Transverse colon (tissue), 4 donors: ENCODE results near the gene PPL. TPM values are rescaled to one million over a fixed set of nuclear protein-coding genes. Genes with fewer than 3 reads are reported as not detected.
A peak's percentile ranks its signal among the peaks of the same experiment; 100 is the strongest.

Experiments
- DNase-seq: peaks from one replicate; pipeline ENCODE4 v3.0.0-alpha.2; 2019
- H3K27ac ChIP-seq, 4 donors: fragments of 200-600 bp; sonication (generic); 2 replicates each; pipeline ENCODE4 v1.5.1; 2016 to 2018; ENCODE audit warnings: inconsistent platforms in 4 of 4
- H3K27me3 ChIP-seq: fragments of 200-600 bp; sonication (generic); 2 replicates; pipeline ENCODE4 v1.5.1; 2017; ENCODE audit warnings: inconsistent platforms
- H3K36me3 ChIP-seq, 4 donors: fragments of 200-600 bp; sonication (generic); 2 replicates each; pipeline ENCODE4 v1.5.1; 2017 to 2019; ENCODE audit warnings: inconsistent platforms in 4 of 4
- H3K4me1 ChIP-seq, 4 donors: fragments of 200-600 bp; sonication (generic); 2 replicates each; pipeline ENCODE4 v1.5.1; 2017 to 2020; ENCODE audit warnings: inconsistent platforms in 4 of 4
- H3K4me3 ChIP-seq, 4 donors: fragments of 200-600 bp; sonication (generic); 1 replicate in 1 of 4; 2 replicates in 3 of 4; pipeline versions ENCODE4 v1.5.1 to v1.6.1; 2017 to 2019; ENCODE audit warnings: inconsistent platforms in 4 of 4
- H3K9me3 ChIP-seq, 2 donors: fragments of 200-600 bp; sonication (generic); 2 replicates each; pipeline ENCODE4 v1.5.1; 2017 to 2019; ENCODE audit warnings: inconsistent platforms in 2 of 2
- CTCF ChIP-seq, 5 experiments: fragments of 200-600 bp in 3 of 5; fragments of 450-650 bp in 2 of 5; sonication (generic) in 3 of 5; IDR thresholded peaks; 1 replicate in 2 of 5; 2 replicates in 3 of 5; pipeline ENCODE4 v1.5.1; 2016 to 2017; ENCODE audit warnings: antibody characterized with exemption in 5 of 5, inconsistent platforms in 3 of 5, mild to moderate bottlenecking in 2 of 5, moderate library complexity in 1 of 5
- EP300 ChIP-seq: sonication (generic); formaldehyde crosslinking; IDR thresholded peaks from one replicate; pipeline ENCODE4 v1.6.1; 2017; ENCODE audit warnings: antibody characterized with exemption, low read depth
- POLR2A ChIP-seq: fragments of 450-650 bp; IDR thresholded peaks from one replicate; pipeline ENCODE4 v1.6.1; 2016; ENCODE audit warnings: antibody characterized with exemption, mild to moderate bottlenecking, moderate library complexity
- POLR2AphosphoS5 ChIP-seq, 3 donors: sonication (generic); formaldehyde crosslinking; IDR thresholded peaks; one replicate each; pipeline ENCODE4 v1.6.1; 2016; ENCODE audit warnings: antibody characterized with exemption in 3 of 3
- WGBS, 2 donors: methylation state at CpG; one replicate each; pipeline ENCODE4 v1.1.5; 2018; ENCODE audit warnings: low coverage in 1 of 2; 5-methylcytosine and 5-hydroxymethylcytosine counted together
- in situ Hi-C, 4 donors: fragments of 200-750 bp; cut with MboI; loops; one replicate each; pipeline versions ENCODE4 v1.15.0 to v1.15.1; 2017; ENCODE audit warnings: low sequenced_read_pairs in 3 of 4, low pct_ligation_motif_present in 1 of 4, low pct_unique_long_range_greater_than_20kb in 1 of 4
- intact Hi-C: fragments of 100-400 bp; cut with DNase I; formaldehyde crosslinking; loops from one replicate; pipeline ENCODE4 v1.15.1; 2023; ENCODE audit warnings: low total_unique reads
- total RNA-seq, 4 donors: library from RNA; depleted of rRNA; stranded (reverse); fragments of >200 nt; gene quantifications; one replicate each; pipeline ENCODE4 v1.1.0, GENCODE V29; 2016

Gene PPL
- total RNA-seq, 4 donors from 2014 or later = 13.5 to 28.8 (median 22.8) TPM

- intact Hi-C loops (no loop called here), in situ Hi-C loops (no loop called here)
- no peaks in the 10 kb centered on the region for H3K27me3 ChIP-seq
- no peak overlapping the region for H3K27ac ChIP-seq
- H3K4me3 ChIP-seq = no peak overlapping the region
- WGBS, 2 donors = 78% methylated on average over 5 to 6 of the region's 6 CpGs
- peaks cover 0 to 8% of the 10 kb centered on the region in 2 donors for H3K9me3 ChIP-seq
- TF ChIP-seq POLR2A (no peak), EP300 (no peak)
- H3K4me1 ChIP-seq = peaks cover 0 to 5% (median 0%) of the 10 kb centered on the region in 4 donors
- no peak for DNase-seq
- no peaks in the 10 kb centered on the region for H3K36me3 ChIP-seq
These were observed 13.1 kb downstream of the PPL start for GRCh38 chr16:4923853-4924252.

GRCh38 chr16:4922721-4923342, 14.1 kb downstream of the PPL start:
- DNase-seq = no peak
- Histone ChIP-seq H3K36me3 (no peaks in the 10 kb centered on the region), H3K9me3 (peaks cover 0 to 8% of the 10 kb centered on the region in 2 donors), H3K4me1 (peaks cover 0 to 5% (median 0%) of the 10 kb centered on the region in 4 donors), H3K27me3 (no peaks in the 10 kb centered on the region), H3K4me3 (no peak overlapping the region), H3K27ac (no peak overlapping the region)
- intact Hi-C loops = no loop called here
- in situ Hi-C loops = no loop called here
- no peak for TF ChIP-seq POLR2AphosphoS5 (IDR thresholded peaks at IDR 0.05)
- no peak for TF ChIP-seq EP300
- TF ChIP-seq CTCF (IDR thresholded peaks at IDR 0.05) = no peak
- no peak for TF ChIP-seq POLR2A
- WGBS, 2 donors = 78% methylated on average over 18 of the region's 18 CpGs; no CpG with 5 or more reads in 1 of the 2 donors

DNA sequence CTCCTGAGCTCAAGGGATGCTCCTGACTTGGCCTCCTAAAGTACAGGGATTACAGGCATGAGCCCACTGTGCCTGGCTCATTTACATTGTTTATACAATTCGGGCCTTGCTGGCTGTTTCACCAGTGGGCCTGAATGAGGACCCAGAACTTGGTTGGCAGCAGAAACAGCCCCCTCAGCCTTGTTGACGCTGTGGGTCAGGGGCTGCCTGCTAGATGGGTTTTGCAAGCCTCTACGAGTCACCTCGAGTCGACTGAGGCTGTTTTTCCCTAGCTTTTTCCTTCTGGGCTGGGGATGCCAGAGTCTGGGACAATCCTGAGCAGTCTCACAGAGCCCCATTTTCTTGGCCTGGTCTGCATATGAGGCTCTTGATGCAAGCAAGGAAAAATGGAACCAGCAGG, 16.1 kb downstream of the PPL start:
- intact Hi-C loops = no loop called here
- no peaks in the 10 kb centered on the region for H3K9me3 ChIP-seq
- TF ChIP-seq EP300 (no peak), CTCF (IDR thresholded peaks at IDR 0.05) (no peak), POLR2AphosphoS5 (IDR thresholded peaks at IDR 0.05) (no peak), POLR2A (no peak)
- H3K27me3 ChIP-seq = no peaks in the 10 kb centered on the region
- H3K36me3 ChIP-seq = no peaks in the 10 kb centered on the region
- H3K4me3 ChIP-seq = no peak overlapping the region
- peaks cover 0 to 5% (median 0%) of the 10 kb centered on the region in 4 donors for H3K4me1 ChIP-seq
- in situ Hi-C loops = no loop called here
- no peak overlapping the region for H3K27ac ChIP-seq
- WGBS, 2 donors = 69 to 87% methylated on average over 3 to 5 of the region's 5 CpGs
- DNase-seq = no peak

- in situ Hi-C loops = loop anchor here in 1 of 4 donors (10.0 kb wide), 1 partner anchor 64 kb away; no protein-coding TSS in a partner anchor
- Histone ChIP-seq H3K36me3 (no peaks in the 10 kb centered on the region), H3K27me3 (no peaks in the 10 kb centered on the region), H3K9me3 (no peaks in the 10 kb centered on the region), H3K27ac (no peak overlapping the region), H3K4me3 (no peak overlapping the region), H3K4me1 (no peaks in the 10 kb centered on the region)
- DNase-seq = peak; percentile 50
- 46% methylated on average over 13 of the region's 13 CpGs; no CpG with 5 or more reads in 1 of the 2 donors for WGBS, 2 donors
- TF ChIP-seq POLR2AphosphoS5 (IDR thresholded peaks at IDR 0.05) (no peak), CTCF (IDR thresholded peaks at IDR 0.05) (no peak), EP300 (no peak), POLR2A (no peak)
- intact Hi-C loops = no loop called here
These were observed 18.1 kb downstream of the PPL start for GRCh38 chr16:4918781-4919251.
